ENCODE data around the gene MYH13.
"Not testable (repeated sequence)": the region's sequence is repeated elsewhere in the genome, so short reads cannot be mapped to it uniquely, and the experiment has no call there.

The MYH13 gene

DNA sequence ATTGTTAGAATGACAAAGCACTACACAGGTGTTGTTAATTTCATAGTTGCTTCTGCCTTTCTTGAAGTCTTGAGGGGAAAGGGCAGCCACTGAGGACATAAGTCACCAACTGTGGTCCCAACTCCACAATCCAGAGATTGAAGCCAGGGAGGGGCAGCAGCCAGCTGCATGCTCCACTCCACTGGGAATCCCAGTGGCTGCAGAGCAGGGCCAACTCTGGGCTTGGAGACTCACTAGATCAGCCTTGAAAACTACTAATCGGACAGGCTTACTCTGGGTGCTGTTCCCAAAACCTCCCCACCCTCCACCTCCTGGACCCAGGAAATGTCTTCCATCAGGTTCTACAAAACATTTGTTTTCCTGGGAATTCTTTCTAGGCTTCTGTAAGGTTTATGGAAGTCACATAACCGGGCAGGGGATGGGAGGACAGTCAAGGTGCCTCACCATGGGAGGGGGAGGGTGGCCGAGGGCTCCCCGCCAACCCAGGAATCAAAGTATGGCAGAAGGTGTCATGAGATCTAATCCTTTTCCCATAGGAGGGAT is 68.0 kb downstream of the MYH13 start:
- DNase-seq (ENCODE audit: low spot score), result no peak

DNA sequence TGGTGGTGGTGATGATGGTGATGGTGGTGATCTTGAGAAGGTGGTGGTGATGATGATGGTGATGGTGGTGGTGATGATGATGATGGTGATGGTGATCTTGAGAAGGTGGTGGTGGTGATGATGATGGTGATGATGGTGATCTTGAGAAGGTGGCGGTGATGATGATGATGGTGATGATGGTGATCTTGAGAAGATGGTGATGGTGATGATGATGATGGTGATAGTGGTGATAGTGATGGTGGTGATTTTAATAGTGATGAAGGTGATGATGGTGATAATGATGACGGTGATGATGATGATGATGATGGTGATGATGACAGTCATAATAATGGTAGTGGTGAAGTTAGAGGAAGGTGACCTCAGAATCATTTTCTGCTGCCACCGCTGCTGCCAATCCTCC is 75.1 kb downstream of the MYH13 start:
- no peak for DNase-seq (ENCODE audit: low spot score)

DNA sequence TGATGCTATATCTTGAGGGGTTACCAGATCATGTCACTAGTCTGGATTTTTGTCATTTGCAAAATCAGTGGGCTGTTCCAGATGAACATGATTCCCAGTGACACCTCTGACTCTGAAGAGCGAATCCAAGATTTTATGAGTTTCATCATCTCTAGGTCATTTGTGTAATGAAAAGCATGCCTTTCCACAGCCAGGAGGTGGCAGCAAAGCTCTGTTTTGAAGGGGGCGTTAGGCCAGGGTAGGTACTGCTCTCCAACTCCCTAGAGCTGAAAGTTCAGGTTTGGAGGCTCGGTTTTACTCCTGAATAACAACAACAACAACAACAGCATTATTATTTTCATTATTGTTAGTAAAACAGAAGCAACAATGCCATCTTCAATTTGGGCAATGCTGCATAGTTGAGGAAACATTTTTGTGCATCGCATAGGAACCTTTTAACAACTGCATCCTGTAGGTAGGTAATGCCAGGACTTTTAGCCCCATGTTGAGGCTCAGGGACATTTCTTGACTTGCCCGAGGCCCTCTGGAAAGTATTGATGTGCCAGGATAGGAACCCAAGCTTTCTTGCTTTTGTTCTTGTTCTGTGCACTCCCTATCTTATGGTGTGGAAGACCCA is 77.0 kb downstream of the MYH13 start:
- peak; percentile 62 for DNase-seq (ENCODE audit: low spot score)

DNA sequence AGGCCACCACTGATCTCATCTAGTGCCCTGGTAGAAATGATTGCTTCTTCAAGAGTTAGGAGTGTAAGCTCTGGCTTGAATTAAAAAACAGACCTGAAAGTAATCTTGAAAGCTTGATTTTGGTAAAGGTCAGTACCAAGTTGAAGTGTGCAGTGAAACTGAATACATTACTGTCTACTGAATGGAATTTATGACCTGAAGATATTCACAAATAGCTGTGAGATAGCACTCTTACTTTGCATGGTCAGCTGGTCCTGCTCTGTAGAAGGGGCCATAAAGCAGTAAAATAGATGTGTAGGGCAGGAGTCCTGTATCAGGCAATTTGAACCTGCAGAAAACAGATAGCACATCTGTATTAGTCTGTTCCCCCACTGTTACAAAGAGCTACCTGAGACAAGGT is 78.6 kb downstream of the MYH13 start:
- peak; percentile 8 for DNase-seq (ENCODE audit: low spot score)

DNA sequence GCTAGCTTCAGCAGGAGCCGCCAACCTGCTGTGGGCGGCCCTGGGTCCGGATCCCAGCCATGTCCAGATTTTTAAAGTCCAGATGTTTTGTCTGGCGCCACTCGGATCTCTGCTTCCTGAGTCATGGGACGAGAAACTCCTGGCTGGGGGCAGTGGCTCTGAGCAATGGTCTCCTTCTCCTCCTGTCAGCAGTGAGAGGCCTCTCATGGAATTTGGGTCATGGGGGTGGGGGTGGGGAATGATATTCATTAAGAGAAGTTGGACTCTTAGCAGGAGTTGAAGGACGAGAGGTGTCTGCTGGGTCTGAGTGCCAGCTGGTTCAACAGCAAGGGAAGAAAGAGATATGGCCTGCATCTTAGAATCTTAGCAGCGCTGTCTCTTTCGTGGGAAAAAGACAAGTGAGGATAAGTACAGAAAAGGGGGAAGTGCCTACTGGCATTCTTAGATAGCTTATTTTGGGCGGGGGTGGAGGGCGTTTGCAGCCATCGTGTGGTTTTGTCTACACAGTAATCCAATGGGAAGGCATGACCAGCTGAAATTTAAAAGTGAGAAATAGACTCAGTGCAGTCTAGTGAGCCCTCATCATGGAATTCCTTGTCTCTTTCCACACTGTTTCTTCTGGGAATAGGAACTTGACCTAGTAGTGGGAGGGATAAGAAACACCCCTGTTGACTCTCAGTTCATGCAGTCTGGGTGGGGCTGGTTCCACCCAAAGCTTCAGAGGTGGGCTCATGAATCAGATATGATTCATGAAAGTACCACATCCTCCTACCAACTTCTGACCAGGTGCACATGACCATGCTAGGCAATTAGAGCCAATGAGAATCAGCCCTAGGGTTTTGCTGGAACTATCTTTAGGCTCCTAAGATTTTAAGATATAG is 80.5 kb downstream of the MYH13 start:
- DNase-seq (ENCODE audit: low spot score), result no peak

DNA sequence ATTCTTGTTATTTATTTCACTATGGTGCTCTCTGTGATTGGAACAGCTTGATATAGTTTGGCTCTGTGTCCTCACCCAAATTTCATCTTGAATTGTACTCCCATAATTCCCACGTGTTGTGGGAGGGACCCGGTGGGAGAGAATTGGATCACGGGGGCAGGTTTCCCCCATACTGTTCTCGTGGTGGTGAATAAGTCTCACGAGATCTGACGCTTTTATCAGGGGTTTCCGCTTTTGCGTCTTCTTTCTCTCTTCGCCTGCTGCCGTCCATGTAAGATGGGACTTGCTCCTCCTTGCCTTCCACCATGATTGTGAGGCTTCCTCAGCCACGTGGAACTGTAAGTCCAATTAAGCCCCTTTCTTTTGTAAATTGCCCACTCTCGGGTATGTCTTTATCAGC is 81.2 kb downstream of the MYH13 start:
- DNase-seq (ENCODE audit: low spot score), result not testable (repeated sequence)

DNA sequence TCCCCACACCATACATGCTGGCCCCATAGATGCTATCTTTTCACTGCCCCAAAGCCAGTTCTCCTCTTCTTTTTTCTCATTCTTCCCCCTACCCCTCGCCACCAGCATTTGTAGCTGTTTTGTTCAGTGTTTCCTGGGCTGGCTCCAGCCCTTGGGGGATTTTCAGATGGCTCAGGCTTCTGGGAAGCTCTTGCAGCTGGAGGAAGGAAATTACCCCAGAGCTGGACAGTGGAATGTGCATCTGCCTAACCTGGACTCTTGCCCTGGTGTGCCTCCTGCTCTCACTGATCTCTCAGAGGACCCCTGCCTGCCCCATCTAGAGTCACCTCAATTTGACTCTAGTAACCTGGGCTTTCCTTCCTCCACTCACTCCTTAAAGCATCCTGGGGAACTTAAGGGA is 82.8 kb downstream of the MYH13 start:
- DNase-seq (ENCODE audit: low spot score), result no peak

DNA sequence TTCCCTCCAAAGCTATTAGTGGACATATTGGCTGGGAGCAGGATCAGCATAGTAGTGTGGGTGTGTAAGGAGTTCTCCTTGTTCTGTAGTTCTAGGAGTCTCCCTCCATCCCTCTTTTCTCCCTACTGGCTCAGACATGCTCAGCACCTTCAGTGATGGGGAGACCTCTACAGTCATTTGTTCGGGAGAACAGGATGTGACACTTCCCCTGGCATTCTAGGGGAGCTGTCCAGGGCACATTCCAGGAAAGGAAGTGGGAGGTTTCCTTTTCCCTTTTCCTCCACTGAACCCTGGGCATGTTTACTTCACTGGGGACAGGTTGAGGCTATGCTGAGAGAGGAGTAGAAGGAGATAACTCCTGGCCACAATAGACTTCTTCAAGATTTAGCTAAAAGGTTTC is 86.5 kb downstream of the MYH13 start:
- DNase-seq (ENCODE audit: low spot score), result no peak

DNA sequence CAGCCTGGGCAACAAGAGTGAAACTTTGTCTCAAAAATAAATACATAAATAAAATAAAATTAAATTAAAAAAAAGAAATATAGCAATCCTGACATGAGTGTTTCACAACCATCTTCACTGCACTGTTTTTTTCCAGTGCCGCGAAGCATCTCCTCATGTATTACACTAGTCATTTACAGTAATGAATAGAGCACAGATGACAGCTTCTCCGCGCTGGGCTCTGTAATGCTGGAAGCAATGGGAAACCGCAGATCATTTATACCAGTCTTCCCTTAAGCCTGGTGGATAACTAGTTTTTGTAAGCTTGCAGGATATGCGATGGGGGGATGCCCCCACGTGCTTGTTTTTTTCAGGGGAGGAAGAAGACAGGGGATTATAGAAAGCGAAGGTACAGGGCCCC is 86.9 kb downstream of the MYH13 start:
- no peak for DNase-seq (ENCODE audit: low spot score)

DNA sequence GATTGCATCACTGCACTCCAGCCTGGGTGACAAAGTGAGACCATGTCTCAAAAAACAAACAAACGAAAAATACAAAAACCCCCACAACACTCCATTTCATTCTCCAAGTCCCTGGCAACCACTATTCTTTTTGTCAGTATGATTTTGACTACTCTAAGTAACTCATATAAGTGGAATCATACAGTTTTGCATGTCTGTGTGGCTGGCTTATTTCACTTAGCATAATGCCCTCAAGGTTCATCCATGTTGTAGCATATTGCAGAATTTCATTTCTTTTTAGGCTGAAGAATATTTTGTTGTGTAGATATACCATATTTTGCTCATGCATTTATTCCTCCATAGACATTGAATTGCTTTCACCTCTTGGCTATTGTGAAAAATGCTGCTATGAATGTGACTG is 92.7 kb downstream of the MYH13 start:
- DNase-seq (ENCODE audit: low spot score), result no peak

DNA sequence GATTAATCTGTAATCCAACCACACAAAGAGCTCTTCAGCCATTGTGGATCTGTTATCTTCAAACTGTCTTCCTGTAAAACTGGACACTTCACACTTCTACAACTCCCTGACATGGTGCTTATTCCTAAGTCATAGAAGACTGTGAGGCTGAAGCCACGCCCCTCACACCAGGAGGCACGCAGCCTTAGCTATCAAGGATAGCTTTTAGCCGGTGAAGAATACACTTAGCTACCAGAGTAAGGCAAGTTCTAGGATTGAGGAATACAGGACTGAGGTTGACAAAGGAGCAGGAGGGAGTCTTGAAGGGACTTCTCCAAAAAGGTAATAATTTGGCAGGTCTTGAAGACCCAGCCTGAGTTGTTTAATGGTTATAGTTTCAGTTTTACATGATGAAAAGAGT is 94.6 kb downstream of the MYH13 start:
- DNase-seq (ENCODE audit: low spot score), result no peak

DNA sequence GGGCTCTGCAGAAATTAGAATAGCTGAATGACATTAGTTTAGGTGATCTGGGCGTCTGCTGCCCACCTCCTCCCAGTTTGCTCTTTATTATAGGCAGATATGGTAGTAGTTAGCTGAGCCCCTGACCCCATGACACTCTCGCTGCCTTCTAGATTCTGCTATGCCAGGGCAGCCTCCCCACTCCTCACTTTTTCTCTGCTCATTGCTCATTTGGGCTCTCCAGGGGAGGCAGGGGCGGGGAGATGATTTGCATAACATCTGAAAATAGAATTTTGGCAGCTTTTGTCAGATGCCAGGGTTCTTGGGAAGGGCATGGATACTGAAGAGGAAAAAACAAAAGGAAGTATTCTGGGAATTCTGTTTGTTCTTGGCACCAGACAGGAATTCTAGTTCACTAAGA is 96.4 kb downstream of the MYH13 start:
- no peak for DNase-seq (ENCODE audit: low spot score)

DNA sequence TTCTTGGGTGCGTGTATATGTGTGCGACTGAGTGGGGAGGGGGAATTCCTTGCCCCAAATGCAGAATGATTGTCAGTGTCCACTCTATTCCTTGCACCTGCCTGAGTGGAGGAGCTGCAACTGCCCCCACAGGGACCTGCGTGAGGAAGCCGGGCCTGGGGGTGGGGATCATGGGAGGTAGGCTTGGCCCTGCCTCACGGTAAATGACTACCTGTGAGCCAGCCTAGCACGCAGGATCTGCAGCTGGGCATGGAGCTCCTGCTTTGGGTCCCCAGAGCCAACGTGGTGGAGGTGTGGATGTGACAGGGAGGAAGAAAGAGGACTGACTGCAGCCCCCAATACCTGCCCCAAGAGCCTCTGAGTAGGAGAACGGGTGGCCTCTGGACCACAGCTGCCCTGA is 97.4 kb downstream of the MYH13 start:
- DNase-seq (ENCODE audit: low spot score), result no peak

DNA sequence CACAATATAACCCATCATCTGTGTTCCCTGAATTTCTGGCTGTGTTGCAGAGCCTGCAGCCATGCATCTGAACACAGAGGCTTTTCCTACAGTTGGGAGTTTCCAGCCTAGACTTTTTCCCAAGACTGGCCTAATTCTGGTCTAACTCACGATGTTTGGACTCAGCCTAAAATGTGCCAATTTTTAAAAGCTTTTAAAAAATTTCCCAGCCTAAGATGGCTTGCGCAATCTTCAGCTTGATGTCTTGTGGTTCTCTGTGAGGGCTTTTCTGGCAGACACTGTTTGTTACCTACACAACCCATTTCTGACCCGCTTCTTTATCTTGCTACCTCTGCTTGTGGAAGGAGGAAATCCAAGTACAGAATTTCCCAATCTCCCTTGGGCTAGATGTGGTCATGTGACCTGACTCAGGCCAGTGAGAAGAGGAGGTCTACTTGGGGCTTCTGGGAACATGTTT is 101.7 kb downstream of the MYH13 start:
- DNase-seq (ENCODE audit: low spot score), result no peak

DNA sequence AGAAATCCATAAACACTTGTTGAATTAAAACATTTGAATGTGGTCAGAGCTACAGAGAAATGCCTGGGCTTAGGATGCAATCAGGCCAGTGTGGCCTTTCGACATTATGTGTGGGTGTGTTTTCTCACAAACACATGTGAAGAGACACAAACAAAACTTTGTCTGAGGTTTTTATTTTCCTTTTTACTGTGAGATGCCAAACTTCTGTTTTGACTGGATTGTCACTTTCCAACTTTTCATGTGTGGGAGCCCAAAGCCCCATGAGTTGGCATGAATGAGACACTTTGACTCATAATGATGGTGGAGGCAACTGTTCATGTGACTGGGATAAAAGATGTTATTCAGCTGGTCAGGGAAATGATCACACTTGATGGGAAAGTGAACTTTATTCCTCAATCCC is 102.5 kb downstream of the MYH13 start:
- no peak for DNase-seq (ENCODE audit: low spot score)

DNA sequence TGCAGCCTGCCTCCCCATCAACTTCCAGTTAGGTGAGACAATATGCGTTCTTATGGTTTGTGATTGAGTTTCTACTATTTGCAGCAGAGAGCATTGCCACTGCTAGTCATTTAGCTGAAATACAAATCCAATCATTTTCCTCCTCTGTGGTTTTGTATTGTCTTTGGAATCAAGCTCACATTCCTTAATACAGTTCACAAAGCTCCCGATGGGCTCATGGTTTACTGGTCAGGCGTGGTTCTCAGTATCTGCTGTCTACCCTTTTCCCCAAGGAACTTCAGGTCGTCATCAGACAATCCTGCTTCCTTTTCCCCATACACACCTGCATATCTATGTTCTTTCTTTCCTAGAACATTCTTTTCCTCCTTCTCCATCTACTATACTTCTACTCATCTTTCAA is 104.8 kb downstream of the MYH13 start:
- no peak for DNase-seq (ENCODE audit: low spot score)

DNA sequence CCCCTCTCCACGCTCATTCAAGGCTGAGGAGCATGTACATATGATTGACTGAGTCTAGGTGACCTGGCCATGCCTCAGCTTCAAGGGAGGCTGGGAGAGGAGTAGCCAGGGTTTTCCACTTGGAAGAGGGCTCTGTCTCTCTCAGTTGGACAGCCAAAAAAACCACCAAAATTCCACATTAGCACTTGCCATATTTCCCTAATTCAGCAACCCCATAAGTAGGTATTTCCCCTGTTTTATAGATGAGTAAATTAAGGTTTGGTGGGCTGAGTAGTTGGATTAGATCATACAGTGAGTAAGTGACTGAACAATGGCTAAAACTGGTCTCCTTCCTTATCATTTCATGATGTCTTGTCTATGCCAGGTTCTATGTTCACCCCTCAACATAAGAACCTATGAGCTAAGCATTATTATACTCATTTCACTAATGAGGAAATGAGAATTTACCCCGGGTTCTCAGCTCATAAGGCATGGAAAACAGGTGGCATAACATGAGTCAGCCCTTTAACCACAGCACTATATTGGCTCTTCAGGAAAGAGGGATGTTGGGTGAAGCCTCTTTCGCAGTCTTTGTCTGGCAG is 106.4 kb downstream of the MYH13 start:
- DNase-seq (ENCODE audit: low spot score), result no peak

DNA sequence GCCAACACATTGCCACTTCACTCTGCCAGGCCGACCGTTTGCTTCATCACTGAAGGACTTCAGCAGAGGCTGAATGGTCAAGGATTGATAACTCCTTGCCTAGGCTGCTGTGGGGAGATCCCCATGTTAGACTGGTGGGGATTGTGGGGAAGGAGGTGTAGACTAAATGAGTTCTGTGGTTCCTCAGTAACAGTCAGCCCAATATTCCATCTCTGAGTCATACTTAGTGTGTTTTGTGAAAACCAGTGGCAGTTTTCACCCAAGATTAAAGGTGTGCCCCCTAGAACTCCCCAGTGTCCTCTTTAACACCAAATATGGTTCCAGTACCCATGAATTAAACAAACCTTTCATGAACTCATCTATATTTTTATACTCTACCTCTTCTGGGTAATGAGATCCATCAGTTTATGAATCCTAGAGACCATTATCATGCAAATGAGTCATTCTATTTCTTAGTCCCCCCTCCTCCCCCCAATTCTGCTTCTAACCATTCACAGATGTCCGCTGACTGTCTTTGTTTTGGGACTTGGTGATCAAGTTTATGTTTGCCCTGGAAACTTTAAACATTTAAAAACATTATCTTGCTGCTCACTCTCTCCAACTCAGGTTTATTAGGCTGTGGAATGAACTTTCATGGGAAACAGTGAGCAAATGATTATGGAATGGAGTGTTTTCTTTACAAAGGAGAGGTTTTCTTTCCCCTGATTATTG is 107.6 kb downstream of the MYH13 start:
- no peak for DNase-seq (ENCODE audit: low spot score)

DNA sequence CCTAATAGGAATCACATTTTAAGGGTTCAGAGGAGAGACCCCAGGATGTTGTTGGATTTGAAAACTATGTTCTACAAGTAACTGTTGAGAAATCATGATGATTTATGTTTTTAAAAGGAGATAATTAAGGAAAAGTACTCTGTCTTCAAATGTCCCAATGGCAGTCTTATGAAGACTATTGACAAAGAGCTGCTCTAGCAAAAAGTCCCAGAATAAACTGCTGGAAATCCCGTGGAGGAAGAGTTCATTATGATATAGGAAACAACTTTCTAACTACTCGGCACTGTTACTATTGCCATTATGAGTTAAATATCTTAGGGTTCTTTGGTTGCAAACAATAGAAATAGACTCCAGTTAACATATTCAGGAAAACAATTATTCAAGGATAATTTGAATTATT is 108.8 kb downstream of the MYH13 start:
- DNase-seq (ENCODE audit: low spot score), result no peak

DNA sequence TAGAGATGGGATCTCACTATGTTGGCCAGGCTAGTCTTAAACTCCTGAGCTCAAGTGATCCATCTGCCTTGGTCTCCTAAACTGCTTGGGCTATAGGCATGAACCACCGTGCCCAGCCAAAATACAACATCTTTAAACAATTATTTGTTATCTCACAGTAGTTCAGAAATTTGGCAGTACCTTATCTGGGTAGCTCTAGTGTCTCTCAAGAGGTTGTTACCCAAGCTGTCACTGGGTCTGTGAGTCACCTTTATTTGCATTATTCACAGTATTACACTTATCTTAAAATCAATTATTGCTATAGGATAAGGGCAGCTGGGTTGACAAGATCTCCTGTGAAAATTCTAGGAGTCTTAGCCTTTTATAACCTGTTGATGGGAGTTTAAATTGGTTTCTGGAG is 110.4 kb downstream of the MYH13 start:
- no peak for DNase-seq (ENCODE audit: low spot score)

DNA sequence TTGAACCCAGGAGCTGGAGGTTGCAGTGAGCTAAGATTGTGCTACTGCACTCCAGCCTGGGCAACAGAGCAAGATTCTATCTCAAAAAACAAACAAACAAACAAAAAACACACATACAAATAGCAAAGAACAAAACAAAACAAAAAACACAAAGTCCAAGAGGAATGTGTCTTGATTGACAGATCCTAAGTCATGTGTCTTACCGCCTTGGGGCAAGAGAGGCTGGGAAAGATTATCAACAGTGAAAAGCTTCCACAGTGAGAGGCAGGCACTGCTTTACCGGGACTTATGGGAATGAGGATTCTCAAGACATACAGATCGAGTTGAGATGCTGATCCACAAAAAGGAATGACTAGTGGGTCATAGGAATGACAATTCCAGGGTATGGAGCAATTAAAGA is 111.7 kb downstream of the MYH13 start:
- no peak for DNase-seq (ENCODE audit: low spot score)

DNA sequence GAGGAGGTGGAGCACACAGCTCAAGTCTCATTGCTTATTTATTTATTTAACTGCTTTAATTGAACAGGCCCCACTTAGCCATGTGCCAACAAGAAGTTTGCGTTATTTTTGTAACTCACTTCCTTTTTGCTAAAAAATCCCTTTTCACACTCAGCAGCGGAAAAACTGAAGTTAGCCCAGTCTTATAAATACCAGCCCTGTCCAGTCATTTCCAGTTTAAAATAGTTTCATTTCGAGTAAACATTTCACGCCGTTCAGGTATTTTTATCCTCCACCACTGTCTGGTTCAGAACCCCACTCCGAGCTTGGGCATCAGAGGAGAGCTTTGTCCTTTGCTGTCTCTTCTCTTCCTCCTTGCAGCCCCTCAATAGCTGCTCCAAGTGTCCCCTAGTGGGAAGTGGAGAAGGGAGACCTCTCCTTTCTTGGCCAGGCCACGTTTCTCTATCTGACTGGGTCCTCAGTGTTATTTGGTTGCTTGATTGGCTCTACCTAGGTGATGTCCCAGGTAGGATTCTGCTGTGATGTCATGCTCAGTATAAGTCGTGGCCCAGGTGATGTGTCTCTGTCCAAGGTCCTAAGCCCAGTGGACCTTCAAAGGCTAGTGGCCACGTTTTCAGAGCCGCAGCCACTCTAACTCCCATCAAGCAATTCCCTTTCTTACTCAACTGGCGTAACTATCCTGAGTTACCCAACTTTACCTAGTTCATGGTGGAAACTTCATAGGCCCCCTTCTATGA is 121.4 kb downstream of the MYH13 start:
- DNase-seq (ENCODE audit: low spot score), result no peak
